GM21717 (cell line): ENCODE data around the gene SLC26A1.
A peak's percentile ranks its signal among the peaks of the same experiment; 100 is the strongest.

ENCODE experiments used
- ATAC-seq: cut with Tn5 transposase; IDR thresholded peaks from one replicate; pipeline ENCODE4 v1.9.1; 2021; ENCODE audit warnings: mild to moderate bottlenecking, moderate library complexity; ENCODE audit not compliant: unreplicated experiment

The SLC26A1 gene

GRCh38 chr4:1014291-1015167, 21.3 kb upstream of the SLC26A1 start:
- ATAC-seq = no peak

- no peak for ATAC-seq
Measured at GRCh38 chr4:1013225-1014073, 20.2 kb upstream of the SLC26A1 start.

- no peak for ATAC-seq
Measured at GRCh38 chr4:1012034-1012739, 19.0 kb upstream of the SLC26A1 start.

- ATAC-seq = no peak
Measured at GRCh38 chr4:1011666-1012033, 18.4 kb upstream of the SLC26A1 start.

- peak; percentile 33 for ATAC-seq
Measured at GRCh38 chr4:1011022-1011665, 17.9 kb upstream of the SLC26A1 start, which contains the start of gene FGFRL1. Gene FGFRL1, plus strand, starts transcription at chr4:1011626. Its CDS starts 860 bp downstream, at chr4:1012486.

- no peak for ATAC-seq
Measured at GRCh38 chr4:1010395-1011021, 17.3 kb upstream of the SLC26A1 start.

- peak; percentile 36 for ATAC-seq
Measured at GRCh38 chr4:1009542-1010394, 16.6 kb upstream of the SLC26A1 start.

- ATAC-seq = peak; percentile 12
Measured at GRCh38 chr4:1008840-1009541, 15.8 kb upstream of the SLC26A1 start.

GRCh38 chr4:1006856-1007255, 13.7 kb upstream of the SLC26A1 start:
- ATAC-seq = no peak

GRCh38 chr4:1004557-1005485, 11.6 kb upstream of the SLC26A1 start:
- ATAC-seq = no peak

- ATAC-seq = no peak
Measured at GRCh38 chr4:1004071-1004418, 10.8 kb upstream of the SLC26A1 start.

- ATAC-seq = no peak
Measured at GRCh38 chr4:1003271-1004070, 10.3 kb upstream of the SLC26A1 start.

- no peak for ATAC-seq
Measured at GRCh38 chr4:1002631-1003251, 9.5 kb upstream of the SLC26A1 start.

GRCh38 chr4:1002131-1002630, 9.0 kb upstream of the SLC26A1 start:
- no peak for ATAC-seq

GRCh38 chr4:1001561-1002130, 8.4 kb upstream of the SLC26A1 start:
- ATAC-seq = no peak

- no peak for ATAC-seq
Measured at GRCh38 chr4:1000686-1001260, 7.6 kb upstream of the SLC26A1 start.
